ENCODE measurements around the gene RBM47. TPM values are rescaled to one million over a fixed set of nuclear protein-coding genes. Genes with fewer than 3 reads are reported as not detected.

Gene RBM47
- total and polyA plus RNA-seq, 10 of the 15 experiments (the other 5 are each of a cell fraction or from before 2014, with no cell fraction given) = 7.9 to 45.0 (median 28.7) TPM

- TF ChIP-seq SP1 (IDR thresholded peaks at IDR 0.05; ENCODE audit: low read depth, low read length) (no peak), CREB1 (IDR thresholded peaks at IDR 0.05; ENCODE audit: low read depth) (no peak), RAD51 (IDR thresholded peaks at IDR 0.05) (peak; percentile 97), RAD21 (IDR thresholded peaks at IDR 0.05; ENCODE audit: insufficient read depth, low read depth, low read length) (no peak), SMAD5 (IDR thresholded peaks at IDR 0.05; ENCODE audit: low read depth) (no peak), BCL3 (IDR thresholded peaks at IDR 0.05; ENCODE audit: borderline replicate concordance, insufficient read depth, low read depth, low read length, poor library complexity, severe bottlenecking) (no peak), CEBPB (IDR thresholded peaks at IDR 0.05; ENCODE audit: borderline replicate concordance in 1 of 2, low read depth in 2 of 2, low read length in 2 of 2) (no peak), ZNF384 (IDR thresholded peaks at IDR 0.05; ENCODE audit: borderline replicate concordance, low read depth, low read length) (no peak), JUNB (IDR thresholded peaks at IDR 0.05) (no peak; the same call in 1 of the 2 replicates), SIN3A (IDR thresholded peaks at IDR 0.05; ENCODE audit: low read depth, low read length) (no peak), YY1 (IDR thresholded peaks at IDR 0.05; ENCODE audit: low read depth, low read length) (no peak), IRF4 (IDR thresholded peaks at IDR 0.05; ENCODE audit: low read depth, low read length) (peak; percentile 57), POLR2A (IDR thresholded peaks at IDR 0.05; ENCODE audit: low read depth, low read length) (no peak), ZNF687 (IDR thresholded peaks at IDR 0.05) (no peak), NFIC (IDR thresholded peaks at IDR 0.05; ENCODE audit: low read depth, low read length) (peak; percentile 82), ZNF622 (IDR thresholded peaks at IDR 0.05) (no peak), RBBP5 (conservative IDR thresholded peaks at IDR 0.05) (no peak), SUZ12 (IDR thresholded peaks at IDR 0.05; ENCODE audit: unreplicated experiment) (no peak), SREBF2 (IDR thresholded peaks at IDR 0.05; ENCODE audit: low read length) (no peak), EGR1 (IDR thresholded peaks at IDR 0.05; ENCODE audit: borderline replicate concordance in 1 of 2, low read depth in 2 of 2, low read length in 2 of 2) (peak in 1 of 2 experiments; percentile 70; a peak in 2 of 3 replicates), ZBTB4 (CRISPR knock-in tag; IDR thresholded peaks at IDR 0.05) (no peak), RELA (IDR thresholded peaks at IDR 0.05; ENCODE audit: borderline replicate concordance, partially characterized antibody) (peak; percentile 58), TBL1XR1 (IDR thresholded peaks at IDR 0.05; ENCODE audit: low read depth, low read length) (no peak)
Measured at GRCh38 chr4:40576651-40577480, 52.8 kb downstream of the RBM47 start (continued).

Measured in GM12878 (cell line).